Measurements from ENCODE around the gene SLC34A2. TPM values are rescaled to one million over a fixed set of nuclear protein-coding genes. Genes with fewer than 3 reads are reported as not detected.

Gene SLC34A2
- total and polyA plus RNA-seq, 2 of the 8 experiments (the other 6 are each of a cell fraction or from before 2014, with no cell fraction given): 2.2 to 2.9 TPM

GRCh38 chr4:25609976-25610375 is 45.7 kb upstream of the SLC34A2 start:
- H3K27me3 ChIP-seq (replicated peaks in 1 of 4; ENCODE audit: control insufficient read depth in 3 of 4, extremely low read depth in 1 of 4, insufficient read depth in 3 of 4, low read length in 3 of 4): no peaks in the 10 kb centered on the region
- ChIA-PET POLR2A (ENCODE audit: partially characterized antibody) (no interaction called here), CTCF (ENCODE audit: partially characterized antibody) (no interaction called here)
- H3K4me3 ChIP-seq (ENCODE audit: extremely low read depth in 1 of 4, insufficient read depth in 2 of 4, low read depth in 3 of 4, low read length in 4 of 4): no peak overlapping the region
- H3K4me2 ChIP-seq (ENCODE audit: insufficient read depth in 1 of 2, low read depth in 2 of 2, low read length in 2 of 2): no peak overlapping the region
- H2AK5ac ChIP-seq (ENCODE audit: low read depth, low read length): no peak overlapping the region
- no peaks in the 10 kb centered on the region for H3K23me2 ChIP-seq (ENCODE audit: low read depth, low read length)
- no peak overlapping the region for H3K23ac ChIP-seq (ENCODE audit: insufficient read length)
- no peak overlapping the region for H3K56ac ChIP-seq (replicated peaks; ENCODE audit: insufficient read length, low read depth, low read length)
- H4K5ac ChIP-seq (ENCODE audit: insufficient read length, low read depth, low read length): no peak overlapping the region
- no peak overlapping the region for H3K14ac ChIP-seq (ENCODE audit: insufficient read length)
- no peak for DNase-seq (ENCODE audit: low read depth in 1 of 2, low spot score in 2 of 2)
- no peak overlapping the region for H3K18ac ChIP-seq (ENCODE audit: extremely low read depth, low read length)
- no peak overlapping the region for H2BK15ac ChIP-seq (ENCODE audit: low read length)
- no peak overlapping the region for H3K9ac ChIP-seq (replicated peaks in 1 of 4; ENCODE audit: extremely low read depth in 1 of 4, low read depth in 3 of 4, low read length in 3 of 4)
- H4K8ac ChIP-seq (ENCODE audit: extremely low read depth, insufficient read depth, low read length): no peak overlapping the region
- no peaks in the 10 kb centered on the region for H3K79me2 ChIP-seq (ENCODE audit: control insufficient read depth in 1 of 2, insufficient read depth in 2 of 2, low read length in 2 of 2)
- no peak overlapping the region for H3K27ac ChIP-seq (ENCODE audit: low read depth, low read length)
- no peak for FAIRE-seq
- H2BK12ac ChIP-seq (ENCODE audit: low read depth, low read length): no peak overlapping the region
- H4K20me1 ChIP-seq (replicated peaks in 1 of 2; ENCODE audit: control insufficient read depth in 1 of 2, insufficient read depth in 2 of 2, low read length in 2 of 2): no peaks in the 10 kb centered on the region
- no peak overlapping the region for H2BK5ac ChIP-seq (ENCODE audit: low read depth, low read length)
- no peaks in the 10 kb centered on the region for H3K79me1 ChIP-seq (ENCODE audit: low read depth, low read length)
- no peaks in the 10 kb centered on the region for H3K36me3 ChIP-seq (ENCODE audit: control insufficient read depth in 2 of 4, insufficient read depth in 4 of 4, low read length in 3 of 4)
- H3K4me1 ChIP-seq (replicated peaks in 1 of 4; ENCODE audit: control insufficient read depth in 3 of 4, insufficient read depth in 4 of 4, low read length in 3 of 4): no peaks in the 10 kb centered on the region
- no peak overlapping the region for H2BK120ac ChIP-seq (replicated peaks; ENCODE audit: low read depth, low read length)
- no peak overlapping the region for H2AFZ ChIP-seq (ENCODE audit: low read length)
- no peak overlapping the region for H4K91ac ChIP-seq (replicated peaks; ENCODE audit: insufficient read length, low read length)
- TF ChIP-seq KDM1A (IDR thresholded peaks at IDR 0.05; ENCODE audit: borderline replicate concordance, low read length) (no peak), POLR2A (IDR thresholded peaks at IDR 0.05; ENCODE audit: control extremely low read depth in 1 of 2, low read depth in 2 of 2, low read length in 2 of 2) (no peak), CHD1 (IDR thresholded peaks at IDR 0.05; ENCODE audit: low read depth, low read length) (no peak), RXRA (IDR thresholded peaks at IDR 0.05; ENCODE audit: insufficient read depth, low read depth, low read length) (no peak), FOSL1 (IDR thresholded peaks at IDR 0.05; ENCODE audit: insufficient read depth, low read depth, low read length) (no peak), GABPA (IDR thresholded peaks at IDR 0.05; ENCODE audit: borderline replicate concordance, insufficient read depth, low read length) (no peak), TAF1 (IDR thresholded peaks at IDR 0.05; ENCODE audit: low read depth, low read length) (no peak), ASH2L (IDR thresholded peaks at IDR 0.05; ENCODE audit: low read length) (no peak), SIX5 (IDR thresholded peaks at IDR 0.05; ENCODE audit: low read depth, low read length) (no peak)
- no peak overlapping the region for H3K4ac ChIP-seq (replicated peaks; ENCODE audit: insufficient read length, low read depth, low read length)
- no peak overlapping the region for H2BK20ac ChIP-seq (ENCODE audit: low read length)
- 95% methylated on average over 5 of the region's 5 CpGs; no CpG with 5 or more reads in 1 of the 2 experiments for WGBS, 2 experiments (ENCODE audit: extremely low coverage in 1 of 2, insufficient coverage in 1 of 2, insufficient read length in 1 of 2, insufficient replicate concordance in 2 of 2, low coverage in 1 of 2, low lambda C conversion rate in 2 of 2, missing lambda C conversion rate in 1 of 2)
- no peaks in the 10 kb centered on the region for H3K9me3 ChIP-seq (ENCODE audit: insufficient read depth in 2 of 2, low read depth in 1 of 2, low read length in 1 of 2)

Measured in H1 (cell line).